Measurements from ENCODE around the gene PLXNC1. TPM values are rescaled to one million over a fixed set of nuclear protein-coding genes. Genes with fewer than 3 reads are reported as not detected.

Gene PLXNC1
- total RNA-seq, 2 donors from 2014 or later, result 8.5 to 9.2 TPM

DNA sequence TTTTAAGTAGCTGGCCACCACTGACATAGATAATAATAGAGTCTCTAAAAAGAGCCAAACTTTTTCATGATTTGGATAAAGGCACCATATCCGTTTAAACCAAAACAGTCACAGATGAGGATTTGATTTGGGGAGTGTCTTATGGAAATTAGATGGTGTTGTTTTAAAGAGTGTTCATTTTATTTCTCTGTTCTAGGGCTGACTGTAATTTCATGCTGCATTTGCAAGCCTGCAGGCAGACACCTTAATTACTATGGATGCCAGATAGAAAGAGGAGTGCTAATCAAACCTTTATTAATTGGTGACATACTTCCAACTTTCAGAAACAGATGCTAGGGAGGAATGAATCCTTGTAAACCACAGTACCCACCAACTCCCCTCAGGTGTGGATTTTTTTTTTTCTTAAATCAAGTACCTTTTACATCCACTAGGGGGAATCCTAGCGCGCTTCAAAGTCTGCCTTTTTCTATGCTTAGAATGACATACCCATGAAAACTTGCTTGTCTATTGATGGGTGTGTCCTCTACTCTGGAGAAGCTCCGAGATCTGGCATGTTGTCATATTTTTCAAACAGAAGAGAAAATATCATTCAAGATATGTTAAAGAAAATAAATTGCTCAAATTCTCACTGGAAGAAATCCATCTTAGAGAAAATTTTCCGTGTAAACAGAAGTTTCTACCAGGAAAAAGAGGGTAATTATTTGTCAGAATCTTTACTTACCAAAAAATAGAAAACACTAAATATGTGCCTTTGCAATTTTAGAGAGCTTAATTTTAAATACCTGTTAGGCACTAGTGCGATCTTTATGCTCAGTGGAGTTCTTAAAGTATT is 14.2 kb upstream of the PLXNC1 start:
- TF ChIP-seq CTCF (IDR thresholded peaks at IDR 0.05), result peak; percentile 85
- H3K4me3 ChIP-seq, result no peak overlapping the region
- no peaks in the 10 kb centered on the region for H3K9me3 ChIP-seq
- no peaks in the 10 kb centered on the region for H3K4me1 ChIP-seq (ENCODE audit: control insufficient read depth in 1 of 2, low read depth in 2 of 2)
- ATAC-seq (ENCODE audit: insufficient number of reproducible peaks, low FRiP score, low read depth) (no peak), DNase-seq (ENCODE audit: low spot score) (no peak)
- no peaks in the 10 kb centered on the region for H3K27me3 ChIP-seq (replicated peaks; ENCODE audit: insufficient read depth)
- no peak overlapping the region for H3K27ac ChIP-seq
- H3K36me3 ChIP-seq, result no peaks in the 10 kb centered on the region

- no peak for TF ChIP-seq CTCF (IDR thresholded peaks at IDR 0.05)
- Histone ChIP-seq H3K9me3 (no peaks in the 10 kb centered on the region), H3K27me3 (replicated peaks; ENCODE audit: insufficient read depth) (no peaks in the 10 kb centered on the region), H3K4me1 (ENCODE audit: control insufficient read depth in 1 of 2, low read depth in 2 of 2) (no peaks in the 10 kb centered on the region), H3K36me3 (no peaks in the 10 kb centered on the region), H3K27ac (no peak overlapping the region), H3K4me3 (no peak overlapping the region)
- ATAC-seq (ENCODE audit: insufficient number of reproducible peaks, low FRiP score, low read depth) (no peak), DNase-seq (ENCODE audit: low spot score) (no peak)
Observed at GRCh38 chr12:94135896-94136295, 12.5 kb upstream of the PLXNC1 start.

- Histone ChIP-seq H3K27ac (no peak overlapping the region), H3K9me3 (no peaks in the 10 kb centered on the region), H3K4me3 (no peak overlapping the region), H3K4me1 (ENCODE audit: control insufficient read depth in 1 of 2, low read depth in 2 of 2) (no peaks in the 10 kb centered on the region), H3K27me3 (replicated peaks; ENCODE audit: insufficient read depth) (no peaks in the 10 kb centered on the region), H3K36me3 (no peaks in the 10 kb centered on the region)
- no peak for TF ChIP-seq CTCF (IDR thresholded peaks at IDR 0.05)
- ATAC-seq (ENCODE audit: insufficient number of reproducible peaks, low FRiP score, low read depth) (no peak), DNase-seq (ENCODE audit: low spot score) (no peak)
Observed at GRCh38 chr12:94139816-94140215, 8.6 kb upstream of the PLXNC1 start.

DNA sequence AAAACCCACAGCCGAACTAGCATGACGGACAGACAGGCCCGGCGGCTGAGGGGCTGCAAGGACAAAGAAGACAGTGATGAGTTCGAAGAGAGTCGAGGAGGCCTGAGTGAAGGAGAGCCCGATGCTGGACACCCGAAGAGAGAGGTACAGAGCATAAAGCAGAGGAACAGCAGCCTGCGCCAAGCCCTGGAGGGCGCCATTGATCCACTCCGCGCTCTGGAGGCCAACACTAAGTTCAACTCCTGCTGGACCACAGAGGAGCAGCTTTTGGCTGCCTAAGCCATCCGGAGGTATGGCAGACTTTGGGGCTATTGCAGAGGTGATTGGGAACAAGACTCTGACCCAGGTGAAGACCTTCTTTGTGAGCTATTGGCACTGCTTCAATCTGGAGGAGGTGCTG is 7.8 kb upstream of the PLXNC1 start:
- no peak for DNase-seq (ENCODE audit: low spot score)
- ATAC-seq (ENCODE audit: insufficient number of reproducible peaks, low FRiP score, low read depth), result no peak
- no peak for TF ChIP-seq CTCF (IDR thresholded peaks at IDR 0.05)
- Histone ChIP-seq H3K27me3 (replicated peaks; ENCODE audit: insufficient read depth) (no peaks in the 10 kb centered on the region), H3K36me3 (no peaks in the 10 kb centered on the region), H3K4me1 (ENCODE audit: control insufficient read depth in 1 of 2, low read depth in 2 of 2) (no peaks in the 10 kb centered on the region), H3K4me3 (no peak overlapping the region), H3K27ac (no peak overlapping the region), H3K9me3 (no peaks in the 10 kb centered on the region)

DNA sequence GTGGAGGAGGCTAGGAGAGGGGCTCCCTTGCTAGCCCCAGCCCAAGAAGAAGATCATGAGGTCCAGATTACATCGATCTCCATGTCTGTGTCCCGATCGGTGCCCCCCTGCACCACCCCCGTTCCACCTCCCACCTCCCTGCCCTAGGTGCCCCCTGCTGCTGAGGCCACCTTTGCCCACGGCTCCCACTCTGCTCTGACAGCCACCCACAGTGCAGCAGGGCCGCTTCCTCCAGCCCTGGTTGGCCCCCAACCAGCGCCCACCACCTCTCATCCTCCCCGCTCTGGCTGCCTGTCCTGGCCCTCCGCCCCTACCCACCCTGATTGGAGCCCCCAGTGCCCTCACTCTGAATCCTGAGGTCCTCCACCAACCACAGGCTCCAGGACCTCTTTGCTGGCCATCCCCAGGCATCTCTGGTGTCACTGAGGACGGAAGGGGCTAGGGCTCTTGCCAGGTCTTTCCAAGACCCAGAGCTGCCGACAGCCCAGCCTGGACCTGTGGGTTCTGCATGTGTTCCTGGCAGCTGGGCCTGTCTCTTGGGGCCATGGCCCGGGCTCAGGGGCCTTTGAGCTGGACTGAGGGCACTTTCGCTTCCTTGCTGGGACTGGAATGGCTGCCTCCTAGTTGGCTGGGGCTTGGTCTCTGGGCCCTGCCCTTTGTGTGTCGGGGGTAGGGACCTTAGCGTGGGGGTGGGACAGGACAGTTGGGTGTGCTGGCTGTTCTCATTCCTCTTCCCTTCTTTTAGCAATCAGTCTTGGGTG is 7.2 kb upstream of the PLXNC1 start:
- no peaks in the 10 kb centered on the region for H3K27me3 ChIP-seq (replicated peaks; ENCODE audit: insufficient read depth)
- TF ChIP-seq CTCF (IDR thresholded peaks at IDR 0.05), result no peak
- no peak overlapping the region for H3K27ac ChIP-seq
- H3K36me3 ChIP-seq, result no peaks in the 10 kb centered on the region
- no peak overlapping the region for H3K4me3 ChIP-seq
- H3K9me3 ChIP-seq, result no peaks in the 10 kb centered on the region
- ATAC-seq (ENCODE audit: insufficient number of reproducible peaks, low FRiP score, low read depth) (no peak), DNase-seq (ENCODE audit: low spot score) (no peak)
- H3K4me1 ChIP-seq (ENCODE audit: control insufficient read depth in 1 of 2, low read depth in 2 of 2), result no peaks in the 10 kb centered on the region
